OCI-LY3 (cell line): ENCODE data around the gene GADD45GIP1.

Experiments
- H2AFZ ChIP-seq: fragments of 200-600, 300-600 bp; shearing (Covaris generic); 2 replicates; pipeline ENCODE4 v1.6.0; 2014; ENCODE audit warnings: antibody characterized with exemption, low read depth, low read length
- H3K27ac ChIP-seq: fragments of 200-600, 300-600 bp; sonication (generic); 2 replicates; pipeline ENCODE4 v1.5.1; 2014; ENCODE audit warnings: mild to moderate bottlenecking, low read length, moderate library complexity, mixed read lengths
- H3K27me3 ChIP-seq: fragments of 200-600, 300-600 bp; sonication (generic); 2 replicates; pipeline ENCODE4 v1.6.1; 2014; ENCODE audit warnings: low read depth, low read length, mixed read lengths
- H3K36me3 ChIP-seq: fragments of 200-600, 300-600 bp; sonication (generic); replicated peaks from 2 replicates; pipeline ENCODE3; 2014; ENCODE audit warnings: low read depth, low read length, mixed read lengths
- H3K4me1 ChIP-seq: fragments of 300-600, 200-600 bp; sonication (generic); 2 replicates; pipeline ENCODE4 v1.6.1; 2014; ENCODE audit warnings: low read length, mixed read lengths
- H3K4me2 ChIP-seq: fragments of 200-600, 300-600 bp; sonication (generic); 2 replicates; pipeline ENCODE4 v1.6.1; 2014; ENCODE audit warnings: low read length, mixed read lengths
- H3K4me3 ChIP-seq: fragments of 300-600, 200-600 bp; sonication (generic); 2 replicates; pipeline ENCODE4 v1.5.1; 2014; ENCODE audit warnings: antibody characterized with exemption, mild to moderate bottlenecking, low read length, moderate library complexity
- H3K79me2 ChIP-seq: fragments of 300-600, 200-600 bp; shearing (Covaris generic); 2 replicates; pipeline ENCODE4 v1.6.1; 2014; ENCODE audit warnings: mild to moderate bottlenecking, low read length, mixed read lengths
- H3K9ac ChIP-seq: fragments of 300-600, 200-600 bp; shearing (Covaris generic); 2 replicates; pipeline ENCODE4 v1.6.0; 2014; ENCODE audit warnings: mild to moderate bottlenecking, low read length, moderate library complexity
- H3K9me3 ChIP-seq: fragments of 200-600, 300-600 bp; shearing (Covaris generic); 2 replicates; pipeline ENCODE4 v1.6.1; 2014; ENCODE audit warnings: low read length, mixed read lengths; ENCODE audit not compliant: insufficient read depth
- H4K20me1 ChIP-seq: fragments of 200-600, 300-600 bp; sonication (generic); 2 replicates; pipeline ENCODE4 v1.6.1; 2016; ENCODE audit warnings: low read length, mixed read lengths; ENCODE audit not compliant: insufficient read depth
- EZH2phosphoT487 ChIP-seq: fragments of 200-600 bp; shearing (Covaris generic); IDR thresholded peaks from 2 replicates; pipeline ENCODE4 v1.6.1; 2018; ENCODE audit warnings: antibody characterized with exemption, mixed run types, low read depth
- TF ChIP-seq, protein P1 (sequence below): fragments of 200-600, 300-600 bp; sonication (generic); IDR thresholded peaks from 2 replicates; pipeline ENCODE4 v1.5.1; 2014; ENCODE audit warnings: antibody characterized with exemption, low read length, low read depth

GADD45GIP1 gene

DNA sequence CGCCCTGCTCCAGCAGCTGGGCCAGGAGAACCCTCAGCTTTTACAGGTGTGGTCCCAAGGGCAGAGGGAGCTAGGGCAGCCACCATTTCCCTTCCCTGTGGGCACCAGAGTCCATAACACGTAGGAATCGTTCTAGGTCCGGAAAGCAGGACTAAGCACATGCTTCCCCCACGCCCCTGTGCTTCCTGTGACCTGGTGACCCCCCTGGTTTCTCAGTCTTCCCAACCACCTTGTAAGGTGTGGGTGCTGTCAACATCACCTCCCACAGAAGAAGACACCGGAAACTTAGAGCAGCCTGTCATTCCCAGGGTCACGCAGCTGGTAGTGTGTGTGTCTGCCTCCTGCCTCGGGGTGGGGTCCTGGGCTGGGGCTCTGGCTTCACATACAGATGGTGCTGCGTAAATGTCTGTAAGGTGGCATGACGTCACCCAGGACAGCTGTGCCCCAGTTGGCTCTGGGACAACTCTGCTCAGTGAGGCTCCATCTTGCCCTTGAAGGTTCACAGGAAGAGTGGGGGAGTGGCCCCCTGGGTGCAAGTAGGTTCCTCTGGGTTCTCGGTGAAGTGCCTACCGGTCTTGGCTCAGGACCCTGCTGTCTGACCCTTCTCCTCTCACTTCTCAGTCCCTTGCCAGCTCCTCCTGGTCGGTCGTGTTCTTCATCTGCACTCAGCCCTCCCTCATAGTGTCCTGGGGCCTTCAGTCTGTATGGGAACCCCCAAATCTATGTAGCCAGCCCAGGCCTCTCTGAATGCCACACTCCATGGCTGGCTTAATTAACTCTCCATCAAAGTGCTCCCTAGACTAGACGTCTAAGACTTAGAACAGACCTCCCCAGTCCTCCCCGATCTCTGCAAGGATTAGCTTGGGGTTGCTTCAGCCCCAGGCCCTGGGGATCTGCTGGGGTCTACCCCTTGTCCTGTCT, 7.4 kb downstream of the GADD45GIP1 start:
- Histone ChIP-seq H3K4me1 (peaks cover 36% of the 10 kb centered on the region), H3K4me3 (no peak overlapping the region), H3K27ac (no peak overlapping the region), H3K36me3 (peaks cover 71% of the 10 kb centered on the region), H2AFZ (no peak overlapping the region), H3K9ac (no peak overlapping the region), H4K20me1 (peaks cover 19% of the 10 kb centered on the region), H3K9me3 (no peaks in the 10 kb centered on the region), H3K79me2 (peaks cover 78% of the 10 kb centered on the region), H3K4me2 (no peak overlapping the region), H3K27me3 (no peaks in the 10 kb centered on the region)
- TF ChIP-seq EZH2phosphoT487: no peak
- TF ChIP-seq, protein P1, sequence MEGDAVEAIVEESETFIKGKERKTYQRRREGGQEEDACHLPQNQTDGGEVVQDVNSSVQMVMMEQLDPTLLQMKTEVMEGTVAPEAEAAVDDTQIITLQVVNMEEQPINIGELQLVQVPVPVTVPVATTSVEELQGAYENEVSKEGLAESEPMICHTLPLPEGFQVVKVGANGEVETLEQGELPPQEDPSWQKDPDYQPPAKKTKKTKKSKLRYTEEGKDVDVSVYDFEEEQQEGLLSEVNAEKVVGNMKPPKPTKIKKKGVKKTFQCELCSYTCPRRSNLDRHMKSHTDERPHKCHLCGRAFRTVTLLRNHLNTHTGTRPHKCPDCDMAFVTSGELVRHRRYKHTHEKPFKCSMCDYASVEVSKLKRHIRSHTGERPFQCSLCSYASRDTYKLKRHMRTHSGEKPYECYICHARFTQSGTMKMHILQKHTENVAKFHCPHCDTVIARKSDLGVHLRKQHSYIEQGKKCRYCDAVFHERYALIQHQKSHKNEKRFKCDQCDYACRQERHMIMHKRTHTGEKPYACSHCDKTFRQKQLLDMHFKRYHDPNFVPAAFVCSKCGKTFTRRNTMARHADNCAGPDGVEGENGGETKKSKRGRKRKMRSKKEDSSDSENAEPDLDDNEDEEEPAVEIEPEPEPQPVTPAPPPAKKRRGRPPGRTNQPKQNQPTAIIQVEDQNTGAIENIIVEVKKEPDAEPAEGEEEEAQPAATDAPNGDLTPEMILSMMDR: no peak

DNA sequence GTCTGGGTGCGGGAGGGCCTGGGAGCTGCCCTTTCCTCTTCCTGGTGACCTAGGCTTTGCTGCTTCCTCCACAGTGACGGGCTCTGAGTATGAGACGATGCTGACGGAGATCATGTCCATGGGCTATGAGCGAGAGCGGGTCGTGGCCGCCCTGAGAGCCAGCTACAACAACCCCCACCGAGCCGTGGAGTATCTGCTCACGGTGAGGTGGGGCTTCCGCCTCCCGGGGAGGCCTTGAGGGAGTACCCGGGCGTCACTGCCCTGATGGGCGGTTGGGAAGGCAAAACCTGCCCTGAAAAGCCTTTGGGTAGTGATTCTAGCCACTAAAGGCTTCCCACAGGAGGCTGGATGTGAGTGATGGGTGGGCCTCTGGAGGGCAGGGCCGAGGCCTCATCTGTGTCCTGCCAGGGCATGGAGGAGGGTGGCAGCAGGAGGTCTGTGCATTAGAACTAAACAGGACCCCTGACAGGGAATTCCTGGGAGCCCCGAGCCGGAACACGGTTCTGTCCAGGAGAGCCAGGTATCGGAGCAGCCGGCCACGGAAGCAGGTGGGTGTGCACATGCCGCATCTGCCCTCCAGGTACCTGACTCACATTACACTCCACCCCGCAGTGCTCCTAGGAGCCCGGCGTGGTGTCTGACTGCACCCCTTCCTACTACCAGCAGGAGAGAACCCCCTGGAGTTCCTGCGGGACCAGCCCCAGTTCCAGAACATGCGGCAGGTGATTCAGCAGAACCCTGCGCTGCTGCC, 8.2 kb downstream of the GADD45GIP1 start:
- Histone ChIP-seq H3K4me2 (no peak overlapping the region), H3K27me3 (no peaks in the 10 kb centered on the region), H3K9me3 (no peaks in the 10 kb centered on the region), H4K20me1 (peaks cover 11% of the 10 kb centered on the region), H3K27ac (no peak overlapping the region), H2AFZ (no peak overlapping the region), H3K79me2 (peaks cover 70% of the 10 kb centered on the region), H3K4me1 (peaks cover 36% of the 10 kb centered on the region), H3K4me3 (no peak overlapping the region), H3K36me3 (peaks cover 76% of the 10 kb centered on the region), H3K9ac (no peak overlapping the region)
- TF ChIP-seq, protein P1: no peak
- no peak for TF ChIP-seq EZH2phosphoT487

DNA sequence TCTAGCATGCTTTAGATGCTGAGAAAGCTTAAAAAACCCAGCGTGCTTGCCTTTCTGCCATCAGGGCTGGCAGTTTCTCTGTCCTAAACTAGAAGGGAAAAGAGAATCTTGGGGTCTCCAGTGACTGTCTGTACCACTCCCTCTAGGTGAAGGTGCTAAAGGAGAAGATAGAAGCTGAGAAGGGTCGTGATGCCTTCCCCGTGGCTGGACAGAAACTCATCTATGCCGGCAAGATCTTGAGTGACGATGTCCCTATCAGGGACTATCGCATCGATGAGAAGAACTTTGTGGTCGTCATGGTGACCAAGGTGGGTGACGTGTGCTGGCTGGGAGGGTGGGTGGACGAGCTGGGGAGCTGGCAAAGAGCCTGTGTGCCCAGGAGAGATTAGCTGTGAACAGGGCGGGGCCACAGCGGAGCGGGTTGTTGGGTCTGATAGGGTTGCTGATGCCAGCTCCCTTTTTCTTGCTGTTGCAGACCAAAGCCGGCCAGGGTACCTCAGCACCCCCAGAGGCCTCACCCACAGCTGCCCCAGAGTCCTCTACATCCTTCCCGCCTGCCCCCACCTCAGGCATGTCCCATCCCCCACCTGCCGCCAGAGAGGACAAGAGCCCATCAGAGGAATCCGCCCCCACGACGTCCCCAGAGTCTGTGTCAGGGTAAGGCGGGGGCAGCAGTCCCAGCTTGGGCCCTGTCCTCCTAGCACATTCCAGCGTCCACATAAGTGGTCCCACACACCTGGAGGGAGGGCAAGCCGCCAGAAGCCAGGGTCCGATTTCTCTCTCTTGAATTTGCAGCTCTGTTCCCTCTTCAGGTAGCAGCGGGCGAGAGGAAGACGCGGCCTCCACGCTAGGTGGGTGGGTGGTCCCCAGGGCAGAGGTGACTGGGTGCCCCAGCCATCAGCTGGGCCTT, 9.1 kb downstream of the GADD45GIP1 start:
- peaks cover 13% of the 10 kb centered on the region for H4K20me1 ChIP-seq
- no peak overlapping the region for H3K4me3 ChIP-seq
- no peak overlapping the region for H3K27ac ChIP-seq
- no peak overlapping the region for H2AFZ ChIP-seq
- H3K9me3 ChIP-seq: no peaks in the 10 kb centered on the region
- H3K27me3 ChIP-seq: no peaks in the 10 kb centered on the region
- peaks cover 70% of the 10 kb centered on the region for H3K79me2 ChIP-seq
- H3K4me1 ChIP-seq: peaks cover 35% of the 10 kb centered on the region
- peaks cover 75% of the 10 kb centered on the region for H3K36me3 ChIP-seq
- H3K9ac ChIP-seq: no peak overlapping the region
- TF ChIP-seq, protein P1: no peak
- TF ChIP-seq EZH2phosphoT487: no peak
- no peak overlapping the region; the same call in 1 of the 2 replicates for H3K4me2 ChIP-seq
